HG02885 (cell line): ENCODE measurements around the gene GOLPH3.
"Not testable (repeated sequence)": the region's sequence is repeated elsewhere in the genome, so short reads cannot be mapped to it uniquely, and the experiment has no call there.

Experiments used
- ATAC-seq: cut with Tn5 transposase; IDR thresholded peaks from one replicate; pipeline ENCODE4 v1.9.1; 2021; ENCODE audit warnings: mild to moderate bottlenecking; ENCODE audit not compliant: unreplicated experiment, poor library complexity

GOLPH3 gene

DNA sequence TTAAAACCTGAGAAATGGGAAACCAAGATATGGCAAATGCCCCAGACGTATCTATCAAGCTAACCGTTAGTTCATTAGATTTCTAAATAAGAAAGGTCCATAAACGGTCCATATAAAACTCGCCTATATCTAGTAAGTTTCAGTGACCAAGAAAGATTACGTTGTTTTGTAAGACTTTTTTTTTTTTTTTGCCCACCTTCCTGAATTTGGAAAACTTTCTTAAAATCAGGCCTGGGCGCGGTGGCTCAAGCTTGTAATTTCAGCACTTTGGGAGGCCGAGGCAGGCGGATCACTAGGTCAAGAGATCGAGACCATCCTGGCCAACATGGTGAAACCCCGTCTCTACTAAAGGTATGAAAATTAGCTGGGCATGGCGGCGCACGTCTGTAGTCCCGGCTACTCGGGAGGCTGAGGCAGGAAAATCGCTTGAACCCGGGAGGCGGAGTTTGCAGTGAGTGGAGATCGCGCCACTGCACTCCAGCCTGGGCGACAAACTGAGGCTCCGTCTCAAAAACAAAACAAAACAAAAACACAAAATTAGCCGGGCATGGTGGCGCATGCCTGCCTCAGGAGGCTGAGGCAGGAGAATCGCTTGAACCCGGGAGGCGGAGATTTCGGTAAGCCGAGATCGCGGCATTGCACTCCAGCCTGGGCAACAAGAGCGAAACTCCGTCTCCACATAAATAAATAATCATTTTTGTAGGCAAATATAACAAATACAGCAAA lies 1.8 kb downstream of the GOLPH3 start:
- not testable (repeated sequence) for ATAC-seq

DNA sequence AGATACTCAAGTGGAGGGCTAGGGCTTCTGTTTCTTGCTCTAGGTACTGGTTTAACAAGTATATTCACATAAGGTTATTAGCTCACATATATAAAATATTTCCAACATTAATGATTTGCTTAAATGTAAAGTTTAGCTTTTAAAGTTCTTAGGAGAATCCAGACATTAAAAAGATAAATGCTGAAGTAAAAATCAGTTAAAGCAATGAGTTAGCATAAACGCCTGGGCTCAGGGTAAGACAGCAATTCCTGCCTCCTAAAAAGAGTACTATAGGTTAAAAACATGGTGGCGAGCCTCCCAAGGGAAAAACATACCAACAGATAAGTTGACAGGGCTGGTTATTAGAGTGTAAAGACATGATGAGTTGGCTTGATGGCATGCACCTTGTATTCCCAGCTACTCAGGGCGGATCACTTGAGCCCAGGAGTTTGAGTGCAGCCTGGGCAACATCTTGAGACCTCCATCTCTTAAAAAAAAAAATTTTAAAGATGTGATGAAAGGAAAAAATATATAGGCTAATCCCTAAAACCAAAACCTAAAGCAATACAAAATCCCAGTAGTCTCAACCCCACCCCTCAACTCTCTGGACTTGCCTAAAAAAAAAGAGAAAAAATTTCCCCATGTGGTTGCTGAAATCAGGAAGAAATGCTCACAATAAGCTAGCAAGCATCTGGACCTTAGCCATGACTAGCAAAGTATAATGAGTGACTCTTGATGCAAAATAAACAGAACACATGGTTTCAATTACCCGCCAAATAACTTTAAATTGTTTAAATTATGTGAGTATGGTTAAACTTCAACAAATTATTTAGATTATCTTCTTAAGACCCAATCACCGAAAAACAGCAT lies 3.6 kb downstream of the GOLPH3 start:
- ATAC-seq: no peak

DNA sequence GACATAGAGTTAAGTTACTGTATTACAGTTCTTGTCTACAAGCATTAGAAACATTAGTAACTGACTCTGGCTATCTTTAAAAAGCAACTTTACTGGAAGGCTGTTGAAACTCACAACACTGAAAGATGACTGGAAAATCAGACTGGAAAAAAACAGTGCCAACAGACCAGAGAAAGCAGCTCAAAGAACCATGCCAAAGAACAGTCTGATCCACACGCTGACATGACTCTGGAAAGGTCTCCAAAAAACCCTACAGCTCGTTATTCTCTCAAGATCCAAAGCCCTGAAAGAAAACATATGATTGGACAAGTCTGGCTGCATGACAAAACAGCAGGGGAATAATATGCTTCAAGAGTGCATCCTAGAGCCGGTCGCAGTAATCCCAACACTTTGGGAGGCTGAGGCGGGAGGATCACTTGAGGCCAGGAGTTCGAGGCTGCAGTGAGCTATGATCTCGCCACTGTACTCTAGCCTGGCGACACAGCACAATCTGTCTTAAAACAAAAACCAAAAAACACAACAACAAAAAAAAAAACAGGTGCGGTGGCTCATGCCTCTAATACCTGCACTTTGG lies 5.6 kb downstream of the GOLPH3 start:
- no peak for ATAC-seq

DNA sequence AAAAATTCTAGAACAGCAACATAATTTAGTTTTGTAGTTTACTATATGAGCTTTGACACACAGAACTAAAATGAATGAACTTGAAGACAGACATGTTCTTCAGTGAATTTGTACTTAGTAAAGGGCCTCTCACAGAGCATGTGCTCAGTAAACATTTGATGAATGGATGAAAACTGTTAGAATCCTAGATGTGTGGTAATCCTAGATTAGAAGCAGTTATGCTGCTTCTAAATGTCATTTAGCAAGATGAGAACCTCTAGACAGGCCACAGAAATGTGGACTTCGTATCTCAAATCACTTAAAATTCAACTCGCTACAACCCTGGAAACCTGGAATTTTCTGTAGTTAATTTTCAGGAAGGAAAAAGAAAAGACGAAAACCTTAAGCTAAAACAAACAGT lies 8.5 kb downstream of the GOLPH3 start:
- no peak for ATAC-seq

DNA sequence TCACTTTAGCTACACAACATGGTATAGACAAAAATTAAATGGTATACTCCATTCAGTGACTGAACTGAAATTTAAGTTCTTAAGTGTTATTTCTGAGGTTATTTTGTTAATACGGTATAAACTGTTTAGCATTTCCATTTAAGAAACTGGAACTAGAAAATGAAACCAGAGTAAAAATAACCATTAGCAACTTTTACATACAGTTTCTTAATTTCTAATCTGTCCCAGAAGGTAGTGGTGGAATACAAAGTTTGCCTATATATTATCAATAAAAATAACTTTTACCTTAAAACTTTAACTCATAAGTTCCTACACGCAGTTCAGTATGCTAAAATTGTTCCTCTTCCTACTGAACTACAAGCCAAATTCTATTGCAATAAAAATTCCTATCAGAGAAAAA lies 10.3 kb downstream of the GOLPH3 start:
- ATAC-seq: peak; percentile 57

DNA sequence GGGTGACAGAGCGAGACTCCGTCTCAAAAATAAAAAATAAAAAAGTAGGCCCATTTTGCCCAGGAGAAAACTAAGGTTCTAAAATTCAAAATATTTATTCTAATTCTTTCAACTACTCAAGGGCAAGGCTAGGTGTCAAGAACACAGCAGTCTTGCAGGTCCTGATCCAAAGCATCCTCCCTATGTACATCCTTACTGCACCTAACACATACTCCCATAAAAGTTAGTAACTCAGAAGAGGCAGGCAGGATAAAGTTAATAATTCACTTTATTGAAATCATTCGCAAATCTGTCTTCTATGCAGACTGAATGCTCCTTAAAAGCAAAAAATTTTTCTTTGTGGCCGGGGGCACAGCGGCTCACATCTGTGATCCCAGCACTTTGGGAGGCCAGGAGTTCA lies 11.1 kb downstream of the GOLPH3 start:
- ATAC-seq: no peak

DNA sequence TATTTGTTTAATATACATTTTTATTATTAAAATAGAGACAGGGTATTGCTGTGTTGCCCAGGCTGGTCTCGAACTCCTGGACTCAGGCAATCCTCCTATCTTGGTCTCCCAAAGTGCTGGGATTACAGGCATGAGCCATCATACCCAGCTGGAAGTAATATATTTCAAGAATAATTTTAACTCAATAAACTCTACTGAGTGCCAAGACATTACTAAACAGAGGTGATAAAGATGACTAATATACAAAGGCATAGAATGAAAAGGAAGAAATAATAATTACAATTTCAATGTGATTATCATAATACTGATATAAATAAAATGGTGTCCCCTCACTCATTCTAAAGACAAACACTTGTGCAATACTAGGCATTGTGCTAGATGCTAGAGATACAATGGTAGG lies 13.9 kb downstream of the GOLPH3 start:
- ATAC-seq: no peak

DNA sequence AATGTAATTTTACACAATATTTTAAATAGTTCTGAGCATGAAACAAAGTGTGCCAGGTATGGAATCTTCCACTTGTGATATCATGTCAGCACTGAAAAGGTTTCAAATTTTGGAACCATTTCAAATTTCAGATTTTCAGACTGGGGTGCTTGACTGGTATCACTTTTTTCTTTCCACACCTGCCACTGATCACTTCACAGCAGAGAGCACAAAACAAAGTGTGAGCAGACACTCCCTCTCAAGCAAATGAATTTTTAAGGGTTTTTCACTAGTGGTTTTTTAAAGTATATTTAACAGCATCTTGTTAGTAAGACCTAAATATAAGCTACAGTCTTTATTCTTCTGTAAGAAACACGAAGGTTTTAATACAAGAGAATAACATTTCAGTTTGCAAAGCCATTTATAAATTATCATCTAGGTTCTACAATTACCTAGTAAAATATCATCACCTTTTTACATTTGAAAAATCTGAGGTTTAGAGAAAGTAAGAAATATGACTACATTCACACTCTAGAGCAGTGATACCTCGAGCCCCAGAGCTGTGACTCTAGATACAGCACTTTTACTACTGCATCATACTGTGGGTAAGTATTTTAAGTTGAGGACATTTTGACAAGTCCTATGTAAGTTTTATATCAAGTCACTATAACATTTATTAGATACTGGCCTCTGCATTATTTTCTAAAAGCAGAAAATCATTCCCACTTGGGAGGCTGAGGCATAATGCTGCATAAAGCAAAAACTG lies 14.6 kb downstream of the GOLPH3 start:
- no peak for ATAC-seq

DNA sequence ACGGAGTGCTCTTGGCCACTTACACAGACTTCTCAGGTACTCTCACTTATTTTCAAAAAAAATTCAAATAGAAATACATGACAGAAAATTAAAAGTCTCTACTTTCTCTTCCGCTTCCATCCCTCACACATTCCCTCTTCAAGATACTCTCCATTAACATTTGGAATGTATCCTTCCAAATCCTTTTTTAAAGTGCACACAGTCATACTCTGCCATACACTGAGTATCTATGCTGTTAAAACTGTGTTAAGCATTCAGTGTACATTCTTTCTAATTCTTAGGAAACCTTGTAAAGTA lies 15.5 kb downstream of the GOLPH3 start:
- no peak for ATAC-seq

DNA sequence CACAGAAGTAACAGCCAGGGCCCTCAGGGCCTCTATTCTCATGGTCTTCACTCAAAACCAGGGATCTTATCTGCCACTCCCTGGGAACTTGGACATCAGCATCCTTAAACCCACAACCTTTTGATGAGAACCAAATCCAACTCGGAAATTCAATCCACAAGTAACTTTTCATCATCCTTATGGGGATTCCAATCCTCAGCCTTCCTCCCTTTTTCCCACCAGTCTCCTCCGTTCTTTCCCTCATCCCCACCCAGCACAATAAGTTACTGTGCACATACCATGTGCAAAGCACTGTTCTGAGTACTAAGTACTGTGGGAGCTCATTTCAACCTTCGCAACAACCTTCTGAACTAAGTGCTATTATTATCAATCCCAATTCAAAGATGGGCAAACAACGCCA lies 17.0 kb downstream of the GOLPH3 start:
- ATAC-seq: no peak

DNA sequence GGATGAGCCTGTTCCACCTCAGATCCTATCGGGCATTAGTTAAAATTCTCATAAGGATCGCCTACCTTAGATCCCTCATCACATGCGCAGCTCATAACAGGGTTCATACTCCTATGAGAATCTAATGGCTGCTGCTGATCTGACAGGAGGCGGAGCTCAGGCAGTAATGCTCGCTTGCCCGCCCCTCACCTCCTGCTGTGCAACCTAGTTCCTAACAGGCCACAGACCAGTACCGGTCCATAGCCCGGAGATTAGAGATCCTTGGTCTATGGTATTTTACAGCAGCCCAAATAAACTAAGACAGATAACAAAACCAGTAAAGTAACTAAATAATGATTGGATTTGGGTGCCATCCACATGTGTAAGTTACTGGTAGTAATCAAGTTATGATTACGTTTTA lies 17.5 kb downstream of the GOLPH3 start:
- no peak for ATAC-seq

DNA sequence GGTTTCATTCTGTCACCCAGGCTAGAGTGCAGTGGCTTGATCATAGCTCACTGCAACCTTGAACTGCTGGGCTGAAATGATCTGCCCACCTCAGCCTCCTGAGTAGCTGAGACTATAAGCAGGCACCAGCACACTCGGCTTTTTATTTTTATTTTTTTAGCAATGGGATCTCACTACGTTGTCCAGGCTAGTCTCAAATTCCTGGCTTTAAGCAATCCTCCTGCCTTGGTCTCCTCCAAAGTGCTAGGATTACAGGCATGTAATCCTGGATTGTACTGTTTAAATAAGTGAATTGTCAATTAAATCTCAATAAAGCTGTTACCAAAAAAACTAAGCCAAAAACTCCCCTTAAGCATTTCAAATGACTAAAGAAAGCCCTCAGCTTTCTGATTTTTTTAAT lies 18.9 kb downstream of the GOLPH3 start:
- no peak for ATAC-seq

DNA sequence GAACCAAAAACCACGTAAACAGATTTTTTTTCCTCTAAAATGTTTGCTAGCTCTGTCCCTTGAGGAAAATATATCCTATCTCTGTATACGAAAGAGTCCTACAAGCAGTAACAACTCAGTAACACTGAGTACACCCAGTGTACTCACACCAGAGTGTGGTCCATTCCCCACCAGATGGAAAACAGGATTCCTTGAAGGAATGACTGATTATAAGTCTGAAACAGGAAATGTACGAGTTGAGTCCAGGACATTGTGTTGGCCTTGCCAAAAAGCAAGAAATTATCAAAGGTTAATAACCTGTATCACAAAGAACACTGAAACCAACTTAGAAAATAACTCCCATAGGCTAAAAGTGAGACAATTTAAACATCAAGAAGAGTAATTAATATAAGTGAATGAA lies 20.4 kb downstream of the GOLPH3 start:
- no peak for ATAC-seq

DNA sequence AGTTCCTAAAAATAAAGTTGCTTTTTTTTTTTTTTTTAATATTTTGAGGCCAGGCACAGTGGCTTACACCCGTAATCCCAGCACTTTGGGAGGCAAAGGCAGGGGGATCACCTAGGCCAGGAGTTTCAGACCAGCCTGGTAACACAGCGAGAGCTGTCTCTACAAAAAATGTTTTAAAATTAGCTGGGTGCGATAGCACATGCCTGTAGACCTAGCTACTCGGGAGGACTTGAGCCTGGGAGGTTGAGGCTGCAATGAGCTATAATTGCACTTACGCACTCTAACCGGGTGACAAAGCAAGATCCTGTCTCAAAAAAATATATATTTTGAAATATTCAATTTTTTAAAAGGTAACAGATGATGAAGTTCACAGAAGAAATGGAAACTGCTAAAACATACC lies 22.9 kb downstream of the GOLPH3 start:
- ATAC-seq: no peak

DNA sequence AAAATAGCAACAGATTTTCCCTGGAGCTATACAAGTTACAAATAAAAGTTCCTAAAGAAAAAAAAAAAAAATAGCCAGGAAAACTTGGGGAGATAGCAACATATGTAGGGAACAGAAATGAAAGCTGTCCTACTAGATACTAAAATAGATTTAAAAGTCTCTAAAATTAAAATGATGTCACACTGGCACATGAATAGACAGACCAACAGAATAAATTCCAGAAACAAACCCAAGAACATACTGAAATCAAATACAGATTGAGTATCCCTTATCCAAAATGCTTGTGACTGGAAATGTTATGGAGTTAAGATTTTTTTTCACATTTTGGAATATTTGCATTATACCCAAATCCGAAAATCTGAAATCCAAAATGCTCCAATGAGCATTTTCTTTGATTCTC lies 23.8 kb downstream of the GOLPH3 start:
- ATAC-seq: no peak

DNA sequence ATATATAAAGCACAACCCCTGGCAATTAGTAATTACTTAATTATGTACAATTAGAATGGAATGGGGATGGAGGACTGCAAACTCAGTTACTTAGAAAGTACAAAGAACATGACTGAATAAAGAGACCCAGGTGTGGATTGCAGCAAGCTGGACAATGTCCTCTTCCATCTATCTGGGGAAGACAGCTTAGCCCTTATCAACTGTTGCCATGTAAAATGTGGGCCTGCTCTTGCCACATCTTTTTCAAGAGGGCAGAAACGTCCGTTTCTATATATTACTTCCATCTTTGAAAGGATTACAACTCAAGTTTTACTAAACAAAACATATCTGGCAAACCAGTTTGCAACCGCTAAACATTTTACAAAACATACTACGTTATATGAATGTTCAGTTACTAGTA lies 26.2 kb downstream of the GOLPH3 start:
- ATAC-seq: no peak

DNA sequence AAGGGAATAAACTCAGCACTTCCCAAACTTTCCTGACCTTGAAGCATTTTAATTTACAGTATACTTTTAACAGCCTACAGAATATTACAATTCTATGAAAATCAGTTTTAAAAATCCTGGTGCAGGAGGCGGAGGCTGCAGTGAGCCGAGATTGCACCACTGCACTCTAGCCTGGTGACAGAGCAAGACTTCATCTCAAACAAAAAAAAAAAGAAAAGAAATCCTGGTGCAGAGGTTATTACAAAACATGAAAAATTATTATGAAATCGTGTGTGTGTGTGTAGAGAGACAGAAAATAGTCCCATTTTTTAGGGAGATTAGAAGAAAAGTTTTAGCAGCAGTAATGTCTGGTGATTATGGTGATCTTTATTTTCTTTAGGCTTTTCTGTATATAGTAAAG lies 26.9 kb downstream of the GOLPH3 start:
- no peak for ATAC-seq

DNA sequence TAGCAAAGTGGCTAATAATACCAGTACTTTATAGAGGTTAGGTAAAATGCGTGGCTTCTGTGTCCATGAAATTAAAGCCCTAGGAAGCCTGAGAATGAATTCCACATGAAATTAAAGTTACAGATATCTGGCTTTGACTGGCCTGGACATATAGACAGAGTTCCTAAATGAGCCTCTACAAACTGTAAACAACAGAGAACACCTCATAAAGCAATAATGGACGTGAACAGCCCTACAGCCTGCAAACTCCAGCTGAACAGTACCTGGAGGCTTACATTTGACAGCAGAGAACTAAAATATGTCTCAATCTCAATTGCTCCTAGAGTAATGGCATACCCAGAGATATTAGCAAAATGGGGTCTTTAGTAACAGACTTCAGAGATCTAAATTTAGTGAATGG lies 28.7 kb downstream of the GOLPH3 start:
- no peak for ATAC-seq

DNA sequence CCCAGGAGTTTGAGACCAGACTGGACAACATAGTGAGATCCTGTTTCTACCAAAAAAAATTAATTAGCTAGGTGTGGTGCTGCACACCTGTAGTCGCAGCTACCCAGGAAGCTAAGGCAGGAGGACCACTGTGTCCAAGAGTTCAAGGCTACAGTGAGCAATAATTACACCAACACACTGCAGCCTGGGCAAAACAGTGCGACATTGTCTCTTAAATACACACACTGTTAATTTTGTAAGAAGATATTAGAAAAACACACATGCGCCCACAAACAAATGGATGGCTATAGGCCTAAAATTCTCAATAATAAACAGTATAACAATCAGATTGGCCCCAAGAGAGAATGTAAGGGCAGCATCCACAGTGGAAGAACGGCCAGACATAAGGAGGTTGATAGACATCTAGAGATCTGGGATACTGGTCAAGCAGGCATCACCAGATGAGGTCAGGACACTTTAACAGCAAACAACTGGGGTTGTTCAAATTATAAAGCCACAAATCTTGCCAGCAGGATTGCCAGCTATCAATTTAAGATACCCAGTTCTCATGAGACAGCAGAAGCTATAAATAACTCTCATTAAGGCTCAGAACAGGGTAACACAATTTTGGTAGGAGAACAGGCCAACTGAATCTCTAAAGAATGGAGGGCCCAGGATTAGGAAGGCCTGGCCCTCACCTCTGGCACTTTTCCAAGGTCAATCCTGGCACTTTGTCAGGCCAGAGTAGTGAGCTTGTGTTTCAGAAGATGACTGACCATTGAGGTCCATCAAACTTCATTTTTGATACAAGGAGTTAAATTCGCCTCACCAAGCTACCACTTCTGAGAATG lies 29.5 kb downstream of the GOLPH3 start:
- no peak for ATAC-seq
